Measurements from ENCODE around the gene SLC26A4.

Gene SLC26A4

GRCh38 chr7:107694386-107694785 is 33.8 kb downstream of the SLC26A4 start:
- H3K27me3 ChIP-seq (ENCODE audit: control insufficient read depth, insufficient read depth, low read length): no peaks in the 10 kb centered on the region
- peaks cover 27% of the 10 kb centered on the region for H3K4me1 ChIP-seq (ENCODE audit: control insufficient read depth, insufficient read depth, low read length)
- H3K27ac ChIP-seq (ENCODE audit: low read depth, low read length): no peak overlapping the region
- H3K36me3 ChIP-seq (ENCODE audit: control insufficient read depth, insufficient read depth, low read length): no peaks in the 10 kb centered on the region
- H3K4me3 ChIP-seq (ENCODE audit: low read depth, low read length): no peak overlapping the region
- H3K9me3 ChIP-seq (ENCODE audit: control insufficient read depth, insufficient read depth, low read length): no peaks in the 10 kb centered on the region
- H3K9ac ChIP-seq (ENCODE audit: low read depth, low read length): no peak overlapping the region

GRCh38 chr7:107696330-107696946 is 35.8 kb downstream of the SLC26A4 start:
- H3K9me3 ChIP-seq (ENCODE audit: control insufficient read depth, insufficient read depth, low read length): no peaks in the 10 kb centered on the region
- H3K27me3 ChIP-seq (ENCODE audit: control insufficient read depth, insufficient read depth, low read length): no peaks in the 10 kb centered on the region
- H3K4me3 ChIP-seq (ENCODE audit: low read depth, low read length): no peak overlapping the region
- no peak overlapping the region for H3K27ac ChIP-seq (ENCODE audit: low read depth, low read length)
- peaks cover 16% of the 10 kb centered on the region for H3K4me1 ChIP-seq (ENCODE audit: control insufficient read depth, insufficient read depth, low read length)
- H3K9ac ChIP-seq (ENCODE audit: low read depth, low read length): no peak overlapping the region
- no peaks in the 10 kb centered on the region for H3K36me3 ChIP-seq (ENCODE audit: control insufficient read depth, insufficient read depth, low read length)

- H3K27me3 ChIP-seq (ENCODE audit: control insufficient read depth, insufficient read depth, low read length): no peaks in the 10 kb centered on the region
- no peak overlapping the region for H3K9ac ChIP-seq (ENCODE audit: low read depth, low read length)
- H3K4me3 ChIP-seq (ENCODE audit: low read depth, low read length): no peak overlapping the region
- no peaks in the 10 kb centered on the region for H3K9me3 ChIP-seq (ENCODE audit: control insufficient read depth, insufficient read depth, low read length)
- no peak overlapping the region for H3K27ac ChIP-seq (ENCODE audit: low read depth, low read length)
- H3K4me1 ChIP-seq (ENCODE audit: control insufficient read depth, insufficient read depth, low read length): peaks cover 16% of the 10 kb centered on the region
- no peaks in the 10 kb centered on the region for H3K36me3 ChIP-seq (ENCODE audit: control insufficient read depth, insufficient read depth, low read length)
These were observed 36.9 kb downstream of the SLC26A4 start for GRCh38 chr7:107697321-107698049.

GRCh38 chr7:107700570-107700969 is 39.9 kb downstream of the SLC26A4 start:
- H3K27ac ChIP-seq (ENCODE audit: low read depth, low read length): no peak overlapping the region
- H3K4me3 ChIP-seq (ENCODE audit: low read depth, low read length): no peak overlapping the region
- no peaks in the 10 kb centered on the region for H3K27me3 ChIP-seq (ENCODE audit: control insufficient read depth, insufficient read depth, low read length)
- no peaks in the 10 kb centered on the region for H3K4me1 ChIP-seq (ENCODE audit: control insufficient read depth, insufficient read depth, low read length)
- no peak overlapping the region for H3K9ac ChIP-seq (ENCODE audit: low read depth, low read length)
- H3K9me3 ChIP-seq (ENCODE audit: control insufficient read depth, insufficient read depth, low read length): no peaks in the 10 kb centered on the region
- H3K36me3 ChIP-seq (ENCODE audit: control insufficient read depth, insufficient read depth, low read length): no peaks in the 10 kb centered on the region

GRCh38 chr7:107701191-107701590 is 40.6 kb downstream of the SLC26A4 start:
- H3K27me3 ChIP-seq (ENCODE audit: control insufficient read depth, insufficient read depth, low read length): no peaks in the 10 kb centered on the region
- no peak overlapping the region for H3K9ac ChIP-seq (ENCODE audit: low read depth, low read length)
- H3K9me3 ChIP-seq (ENCODE audit: control insufficient read depth, insufficient read depth, low read length): no peaks in the 10 kb centered on the region
- no peak overlapping the region for H3K4me3 ChIP-seq (ENCODE audit: low read depth, low read length)
- no peak overlapping the region for H3K27ac ChIP-seq (ENCODE audit: low read depth, low read length)
- H3K4me1 ChIP-seq (ENCODE audit: control insufficient read depth, insufficient read depth, low read length): no peaks in the 10 kb centered on the region
- H3K36me3 ChIP-seq (ENCODE audit: control insufficient read depth, insufficient read depth, low read length): no peaks in the 10 kb centered on the region

GRCh38 chr7:107703219-107703618 is 42.6 kb downstream of the SLC26A4 start:
- Histone ChIP-seq H3K27ac (ENCODE audit: low read depth, low read length) (no peak overlapping the region), H3K9ac (ENCODE audit: low read depth, low read length) (no peak overlapping the region), H3K4me1 (ENCODE audit: control insufficient read depth, insufficient read depth, low read length) (no peaks in the 10 kb centered on the region), H3K4me3 (ENCODE audit: low read depth, low read length) (no peak overlapping the region), H3K9me3 (ENCODE audit: control insufficient read depth, insufficient read depth, low read length) (no peaks in the 10 kb centered on the region), H3K27me3 (ENCODE audit: control insufficient read depth, insufficient read depth, low read length) (no peaks in the 10 kb centered on the region), H3K36me3 (ENCODE audit: control insufficient read depth, insufficient read depth, low read length) (no peaks in the 10 kb centered on the region)

- no peaks in the 10 kb centered on the region for H3K36me3 ChIP-seq (ENCODE audit: control insufficient read depth, insufficient read depth, low read length)
- H3K27me3 ChIP-seq (ENCODE audit: control insufficient read depth, insufficient read depth, low read length): no peaks in the 10 kb centered on the region
- H3K9me3 ChIP-seq (ENCODE audit: control insufficient read depth, insufficient read depth, low read length): no peaks in the 10 kb centered on the region
- H3K27ac ChIP-seq (ENCODE audit: low read depth, low read length): no peak overlapping the region
- no peak overlapping the region for H3K4me3 ChIP-seq (ENCODE audit: low read depth, low read length)
- no peaks in the 10 kb centered on the region for H3K4me1 ChIP-seq (ENCODE audit: control insufficient read depth, insufficient read depth, low read length)
- H3K9ac ChIP-seq (ENCODE audit: low read depth, low read length): no peak overlapping the region
These were observed 43.2 kb downstream of the SLC26A4 start for GRCh38 chr7:107703872-107704271.

GRCh38 chr7:107708956-107709355 is 48.3 kb downstream of the SLC26A4 start:
- H3K27ac ChIP-seq (ENCODE audit: low read depth, low read length): no peak overlapping the region
- H3K9me3 ChIP-seq (ENCODE audit: control insufficient read depth, insufficient read depth, low read length): no peaks in the 10 kb centered on the region
- H3K4me3 ChIP-seq (ENCODE audit: low read depth, low read length): no peak overlapping the region
- no peaks in the 10 kb centered on the region for H3K4me1 ChIP-seq (ENCODE audit: control insufficient read depth, insufficient read depth, low read length)
- no peak overlapping the region for H3K9ac ChIP-seq (ENCODE audit: low read depth, low read length)
- no peaks in the 10 kb centered on the region for H3K27me3 ChIP-seq (ENCODE audit: control insufficient read depth, insufficient read depth, low read length)
- no peaks in the 10 kb centered on the region for H3K36me3 ChIP-seq (ENCODE audit: control insufficient read depth, insufficient read depth, low read length)

GRCh38 chr7:107711301-107711700 is 50.7 kb downstream of the SLC26A4 start:
- no peak overlapping the region for H3K9ac ChIP-seq (ENCODE audit: low read depth, low read length)
- no peaks in the 10 kb centered on the region for H3K4me1 ChIP-seq (ENCODE audit: control insufficient read depth, insufficient read depth, low read length)
- no peak overlapping the region for H3K4me3 ChIP-seq (ENCODE audit: low read depth, low read length)
- H3K36me3 ChIP-seq (ENCODE audit: control insufficient read depth, insufficient read depth, low read length): no peaks in the 10 kb centered on the region
- H3K27ac ChIP-seq (ENCODE audit: low read depth, low read length): no peak overlapping the region
- no peaks in the 10 kb centered on the region for H3K27me3 ChIP-seq (ENCODE audit: control insufficient read depth, insufficient read depth, low read length)
- no peaks in the 10 kb centered on the region for H3K9me3 ChIP-seq (ENCODE audit: control insufficient read depth, insufficient read depth, low read length)

GRCh38 chr7:107712025-107712424 is 51.4 kb downstream of the SLC26A4 start:
- no peak overlapping the region for H3K4me3 ChIP-seq (ENCODE audit: low read depth, low read length)
- no peaks in the 10 kb centered on the region for H3K4me1 ChIP-seq (ENCODE audit: control insufficient read depth, insufficient read depth, low read length)
- H3K27ac ChIP-seq (ENCODE audit: low read depth, low read length): no peak overlapping the region
- no peaks in the 10 kb centered on the region for H3K9me3 ChIP-seq (ENCODE audit: control insufficient read depth, insufficient read depth, low read length)
- no peak overlapping the region for H3K9ac ChIP-seq (ENCODE audit: low read depth, low read length)
- no peaks in the 10 kb centered on the region for H3K36me3 ChIP-seq (ENCODE audit: control insufficient read depth, insufficient read depth, low read length)
- H3K27me3 ChIP-seq (ENCODE audit: control insufficient read depth, insufficient read depth, low read length): no peaks in the 10 kb centered on the region

- no peaks in the 10 kb centered on the region for H3K4me1 ChIP-seq (ENCODE audit: control insufficient read depth, insufficient read depth, low read length)
- no peaks in the 10 kb centered on the region for H3K27me3 ChIP-seq (ENCODE audit: control insufficient read depth, insufficient read depth, low read length)
- no peak overlapping the region for H3K27ac ChIP-seq (ENCODE audit: low read depth, low read length)
- H3K4me3 ChIP-seq (ENCODE audit: low read depth, low read length): no peak overlapping the region
- no peaks in the 10 kb centered on the region for H3K36me3 ChIP-seq (ENCODE audit: control insufficient read depth, insufficient read depth, low read length)
- H3K9ac ChIP-seq (ENCODE audit: low read depth, low read length): no peak overlapping the region
- no peaks in the 10 kb centered on the region for H3K9me3 ChIP-seq (ENCODE audit: control insufficient read depth, insufficient read depth, low read length)
These were observed 52.3 kb downstream of the SLC26A4 start for GRCh38 chr7:107712896-107713295.
